ENCODE measurements around the gene TMPRSS5. TPM values are rescaled to one million over a fixed set of nuclear protein-coding genes. Genes with fewer than 3 reads are reported as not detected.
"Not testable (repeated sequence)": the region's sequence is repeated elsewhere in the genome, so short reads cannot be mapped to it uniquely, and the experiment has no call there.

Gene TMPRSS5
- 1 to 10 TPM in 2 of 3 donors, under 1 TPM in 1; 0.56 to 2.2 (median 1.7) TPM for polyA plus RNA-seq (ENCODE audit: insufficient read length in 3 of 3)
- long read RNA-seq, donor 1, partial matches to known transcripts: 0 of 1 reads
- long read RNA-seq, donor 1, other reads (novel, unspliced or antisense): 0 of 1 reads
- long read RNA-seq, donor 2: 0 reads
- long read RNA-seq, donor 3: 0 reads
- long read RNA-seq, donor 4: 0 reads
- long read RNA-seq, donor 5: 0 reads
- long read RNA-seq, donor 6: 0 reads
- long read RNA-seq, donor 7: 0 reads
- long read RNA-seq, donor 8: 0 reads
- long read RNA-seq, donor 9: 0 reads
- long read RNA-seq, donor 10: 0 reads
- long read RNA-seq, donor 11: 0 reads
- long read RNA-seq, donor 12: 0 reads
- long read RNA-seq, donor 13: 0 reads
- long read RNA-seq, donor 14: 0 reads
- long read RNA-seq, donor 15, partial matches to known transcripts: 0 of 1 reads
- long read RNA-seq, donor 15, other reads (novel, unspliced or antisense): 0 of 1 reads
- long read RNA-seq, donor 16: 0 reads

GRCh38 chr11:113705871-113706655 is at the start of gene TMPRSS5:
Gene TMPRSS5, minus strand, starts transcription at chr11:113706308. Its CDS starts 84 bp downstream, at chr11:113706224.
- DNase-seq: no peak

- DNase-seq: no peak
Measured at GRCh38 chr11:113752932-113753331, 46.8 kb upstream of the TMPRSS5 start.

GRCh38 chr11:113736323-113736722 is 30.2 kb upstream of the TMPRSS5 start:
- DNase-seq: no peak

- DNase-seq: peak; percentile 12
Measured at GRCh38 chr11:113732092-113732491, 26.0 kb upstream of the TMPRSS5 start.

- DNase-seq: peak; percentile 57
Measured at GRCh38 chr11:113730887-113731726, 25.0 kb upstream of the TMPRSS5 start.

GRCh38 chr11:113729456-113729855 is 23.3 kb upstream of the TMPRSS5 start:
- DNase-seq: no peak

- no peak for DNase-seq
Measured at GRCh38 chr11:113728814-113729213, 22.7 kb upstream of the TMPRSS5 start.

GRCh38 chr11:113725913-113726312 is 19.8 kb upstream of the TMPRSS5 start:
- no peak for DNase-seq

- DNase-seq: no peak
Measured at GRCh38 chr11:113725407-113725806, 19.3 kb upstream of the TMPRSS5 start.

GRCh38 chr11:113724778-113725177 is 18.7 kb upstream of the TMPRSS5 start:
- DNase-seq: no peak

- no peak for DNase-seq
Measured at GRCh38 chr11:113723787-113724186, 17.7 kb upstream of the TMPRSS5 start.

- no peak for DNase-seq
Measured at GRCh38 chr11:113722934-113723333, 16.8 kb upstream of the TMPRSS5 start.

GRCh38 chr11:113722221-113722620 is 16.1 kb upstream of the TMPRSS5 start:
- DNase-seq: no peak

- DNase-seq: no peak
Measured at GRCh38 chr11:113721462-113722066, 15.5 kb upstream of the TMPRSS5 start.

- DNase-seq: not testable (repeated sequence)
Measured at GRCh38 chr11:113720478-113720877, 14.4 kb upstream of the TMPRSS5 start.

- DNase-seq: no peak
Measured at GRCh38 chr11:113715882-113716625, 9.9 kb upstream of the TMPRSS5 start.

- DNase-seq: no peak
Measured at GRCh38 chr11:113715273-113715672, 9.2 kb upstream of the TMPRSS5 start.

GRCh38 chr11:113710989-113711388 is 4.9 kb upstream of the TMPRSS5 start:
- DNase-seq: no peak

- not testable (repeated sequence) for DNase-seq
Measured at GRCh38 chr11:113703551-113703950, 2.6 kb downstream of the TMPRSS5 start.

- no peak for DNase-seq
Measured at GRCh38 chr11:113701491-113701890, 4.6 kb downstream of the TMPRSS5 start.

- no peak for DNase-seq
Measured at GRCh38 chr11:113698515-113698914, 7.6 kb downstream of the TMPRSS5 start.
